WTC11 (cell line): Measurements from ENCODE around the gene IRAK1.

ENCODE experiments used
- ATF3 ChIP-seq: sonication (generic); formaldehyde crosslinking; conservative IDR thresholded peaks from 2 replicates; pipeline ENCODE4 v1.8.1; 2022; ENCODE audit warnings: mild to moderate bottlenecking, missing genetic modification reagents
- CREB1 ChIP-seq: sonication (generic); formaldehyde crosslinking; IDR thresholded peaks from 2 replicates; pipeline ENCODE4 v1.8.0; 2023; ENCODE audit warnings: mild to moderate bottlenecking, missing genetic modification reagents
- CTCF ChIP-seq: fragments of 200-600 bp; IDR thresholded peaks from 2 replicates; pipeline ENCODE4 v1.8.0; 2022; ENCODE audit warnings: antibody characterized with exemption
- E2F5 ChIP-seq: sonication (generic); formaldehyde crosslinking; IDR thresholded peaks from 2 replicates; pipeline ENCODE4 v1.8.1; 2022; ENCODE audit warnings: mild to moderate bottlenecking, moderate library complexity, missing genetic modification reagents
- ERG ChIP-seq: fragments of 250-450 bp; sonication (Bioruptor Pico); IDR thresholded peaks from 2 replicates; pipeline ENCODE4 v1.8.0; 2021; ENCODE audit warnings: mild to moderate bottlenecking
- FOXP4 ChIP-seq: sonication (generic); formaldehyde crosslinking; IDR thresholded peaks from 2 replicates; pipeline ENCODE4 v1.8.0; 2022; ENCODE audit warnings: mild to moderate bottlenecking, missing genetic modification reagents
- STAT6 ChIP-seq: sonication (generic); formaldehyde crosslinking; conservative IDR thresholded peaks from 2 replicates; pipeline ENCODE4 v1.8.1; 2023; ENCODE audit warnings: mild to moderate bottlenecking, low read depth, missing genetic modification reagents, moderate library complexity

GRCh38 chrX:154013001-154013421 is 6.7 kb downstream of the IRAK1 start:
- TF ChIP-seq CTCF (no peak), FOXP4 (no peak), E2F5 (no peak), ATF3 (CRISPR knock-in tag) (no peak), STAT6 (CRISPR knock-in tag) (no peak), ERG (CRISPR knock-in tag) (no peak), CREB1 (no peak)
